WERI-Rb-1 (cell line): ENCODE data around the gene PDS5B.
A peak's percentile ranks its signal among the peaks of the same experiment; 100 is the strongest.

Experiments used
- DNase-seq: peaks from one replicate; pipeline ENCODE4 v3.0.0-alpha.2; 2020
- H3K27ac ChIP-seq: fragments of 250-450 bp; sonication (Bioruptor Pico); 2 replicates; pipeline ENCODE4 v1.5.1; 2020; ENCODE audit warnings: mild to moderate bottlenecking, moderate library complexity
- H3K27me3 ChIP-seq: fragments of 250-450 bp; sonication (Bioruptor Pico); 2 replicates; pipeline ENCODE4 v1.5.1; 2021; ENCODE audit warnings: mild to moderate bottlenecking, low read depth, moderate library complexity; ENCODE audit not compliant: insufficient read depth, severe bottlenecking
- H3K36me3 ChIP-seq: fragments of 250-450 bp; sonication (Bioruptor Pico); 2 replicates; pipeline ENCODE4 v1.5.1; 2020; ENCODE audit warnings: mild to moderate bottlenecking, moderate library complexity
- H3K4me3 ChIP-seq: 2 replicates; pipeline ENCODE4 v1.5.1; 2011; ENCODE audit warnings: low read depth, mild to moderate bottlenecking, control low read depth, low read length
- H3K9me3 ChIP-seq: fragments of 250-450 bp; sonication (Bioruptor Pico); 2 replicates; pipeline ENCODE4 v1.5.1; 2021; ENCODE audit warnings: mild to moderate bottlenecking, moderate library complexity; ENCODE audit not compliant: severe bottlenecking
- CTCF ChIP-seq: IDR thresholded peaks from 2 replicates; pipeline ENCODE4 v1.5.1; 2011; ENCODE audit warnings: low read depth, mild to moderate bottlenecking, control low read depth, inconsistent platforms, low read length

PDS5B gene

GRCh38 chr13:32577032-32577431 lies 9.2 kb upstream of the PDS5B start:
- Histone ChIP-seq H3K36me3 (no peaks in the 10 kb centered on the region), H3K27ac (no peak overlapping the region), H3K4me3 (no peak overlapping the region), H3K27me3 (no peaks in the 10 kb centered on the region), H3K9me3 (peaks cover 11% of the 10 kb centered on the region)
- TF ChIP-seq CTCF: no peak
- no peak for DNase-seq

- 0 out of 2 replicates have a peak, but pooled peaks have one; percentile 9 for TF ChIP-seq CTCF
- H3K9me3 ChIP-seq: peaks cover 11% of the 10 kb centered on the region
- DNase-seq: no peak
- H3K27me3 ChIP-seq: no peaks in the 10 kb centered on the region
- H3K4me3 ChIP-seq: no peak overlapping the region
- H3K36me3 ChIP-seq: no peaks in the 10 kb centered on the region
- H3K27ac ChIP-seq: no peak overlapping the region
Measured at GRCh38 chr13:32581177-32581786, 5.0 kb upstream of the PDS5B start.

- no peaks in the 10 kb centered on the region for H3K27me3 ChIP-seq
- no peak overlapping the region for H3K4me3 ChIP-seq
- peaks cover 11% of the 10 kb centered on the region for H3K9me3 ChIP-seq
- no peaks in the 10 kb centered on the region for H3K36me3 ChIP-seq
- no peak for TF ChIP-seq CTCF
- DNase-seq: no peak
- H3K27ac ChIP-seq: no peak overlapping the region
Measured at GRCh38 chr13:32582281-32582680, 4.0 kb upstream of the PDS5B start.

- TF ChIP-seq CTCF: no peak
- no peak for DNase-seq
- Histone ChIP-seq H3K27ac (no peak overlapping the region), H3K4me3 (no peak overlapping the region), H3K27me3 (no peaks in the 10 kb centered on the region), H3K9me3 (peaks cover 4% of the 10 kb centered on the region), H3K36me3 (0 out of 2 replicates have a peak, but pooled peaks cover 2% of the 10 kb centered on the region)
Measured at GRCh38 chr13:32582991-32583390, 3.3 kb upstream of the PDS5B start.

- no peak for TF ChIP-seq CTCF
- Histone ChIP-seq H3K9me3 (no peaks in the 10 kb centered on the region), H3K4me3 (peak overlapping the region; percentile 70), H3K27me3 (no peaks in the 10 kb centered on the region), H3K27ac (peak overlapping the region; percentile 28; the same call in 1 of the 2 replicates), H3K36me3 (0 out of 2 replicates have a peak, but pooled peaks cover 2% of the 10 kb centered on the region)
- DNase-seq: no peak
Measured at GRCh38 chr13:32585550-32586079, 637 bp upstream of the PDS5B start.
